G401 (cell line): ENCODE measurements around the gene PKP1. TPM values are rescaled to one million over a fixed set of nuclear protein-coding genes. Genes with fewer than 3 reads are reported as not detected.

Experiments used
- DNase-seq: peaks from one replicate; pipeline ENCODE4 v3.0.0-alpha.2; 2015; ENCODE audit warnings: low spot score
- in situ Hi-C: cut with HindIII; loops from 2 replicates; pipeline ENCODE4 v1.10.0; 2016; ENCODE audit warnings: low sequenced_read_pairs, mixed read lengths
- total RNA-seq: library from RNA; depleted of rRNA; stranded (reverse); fragments of >200 nt; shearing (Covaris generic); gene quantifications from 2 replicates; pipeline ENCODE4 v1.2.3, GENCODE V29; 2014; rRNA removed

Gene PKP1
- total RNA-seq, 1 experiment from 2014 or later, result not detected

DNA sequence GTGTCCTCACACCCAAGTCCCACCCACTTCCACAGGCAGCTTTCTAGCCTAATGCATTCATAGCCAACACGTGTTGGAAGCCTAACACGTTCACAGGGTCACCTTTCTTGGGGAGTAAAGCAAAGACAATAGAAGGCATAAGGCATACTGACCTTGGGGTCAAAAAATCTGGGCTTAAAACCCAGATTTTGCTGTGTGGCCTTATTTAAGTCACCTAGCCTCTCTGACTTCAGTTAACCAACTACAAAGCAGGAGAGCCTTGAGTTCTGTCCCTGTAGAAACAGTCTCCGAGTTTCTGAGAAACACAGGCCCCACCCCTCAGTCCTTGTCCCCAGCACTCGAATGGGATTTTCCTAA is 92.8 kb downstream of the PKP1 start:
- in situ Hi-C loops, result no loop called here

GRCh38 chr1:201376464-201377374 is 93.4 kb downstream of the PKP1 start:
- in situ Hi-C loops, result no loop called here
- peak; percentile 48 for DNase-seq

More for the DNA sequence above, 92.8 kb downstream of the PKP1 start:
- no peak for DNase-seq

DNA sequence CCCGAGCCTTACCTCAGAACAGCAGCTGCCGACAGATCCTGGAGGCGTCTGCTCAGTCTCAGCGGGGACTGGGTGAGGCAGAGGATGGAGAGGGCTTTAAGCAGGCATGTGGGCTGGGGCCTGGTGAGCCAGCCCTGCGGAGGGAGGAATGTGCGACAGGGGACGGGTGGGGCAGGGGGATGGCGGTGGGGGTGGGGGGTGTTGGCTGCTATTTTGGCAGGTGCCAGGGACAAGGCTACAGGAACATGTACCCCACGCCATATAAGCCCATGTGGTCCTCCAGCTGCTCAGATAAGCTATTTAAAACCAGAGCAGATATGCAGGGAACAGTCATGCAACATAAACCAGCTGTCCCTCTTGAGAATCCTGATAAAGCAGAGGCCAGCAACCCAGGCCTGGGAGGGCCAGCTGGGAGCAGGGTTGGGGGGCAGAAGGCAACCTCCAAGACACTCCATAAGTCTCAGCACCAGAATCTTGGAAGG is 94.3 kb downstream of the PKP1 start, which contains the start of gene TNNT2:
Gene TNNT2 (minus strand): TSS at position 70 of the 482 bp plus-strand sequence. CDS start 4,426 bp downstream, outside the sequence.
- DNase-seq, result no peak
- in situ Hi-C loops, result no loop called here

GRCh38 chr1:201378804-201379203 is 95.5 kb downstream of the PKP1 start:
- in situ Hi-C loops, result no loop called here
- no peak for DNase-seq

DNA sequence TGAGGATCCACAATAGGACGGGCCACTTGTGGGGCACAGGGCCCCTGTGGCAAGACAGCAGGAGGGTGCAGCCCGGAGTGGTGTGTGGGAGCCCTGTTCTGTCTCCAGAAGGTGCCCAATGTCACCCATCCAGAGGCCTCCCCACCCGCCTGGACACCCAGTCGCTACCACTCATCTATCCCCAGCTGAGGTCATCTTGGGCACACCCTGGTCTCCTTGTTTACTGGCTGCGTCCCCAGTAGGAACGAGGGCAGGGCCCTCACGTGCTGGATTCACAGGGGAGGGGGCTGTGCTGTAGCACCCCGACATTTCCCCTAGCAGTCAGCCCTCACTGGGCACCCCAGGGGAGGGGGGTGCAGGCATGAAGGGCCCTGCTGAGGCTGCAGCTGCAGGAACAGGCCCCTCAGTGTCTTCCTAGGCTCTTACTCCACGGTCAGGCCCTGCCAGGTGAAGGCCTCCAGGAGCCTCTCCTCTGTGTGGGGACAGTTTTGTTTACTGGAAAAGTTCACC is 96.5 kb downstream of the PKP1 start:
- DNase-seq, result no peak
- in situ Hi-C loops, result no loop called here

DNA sequence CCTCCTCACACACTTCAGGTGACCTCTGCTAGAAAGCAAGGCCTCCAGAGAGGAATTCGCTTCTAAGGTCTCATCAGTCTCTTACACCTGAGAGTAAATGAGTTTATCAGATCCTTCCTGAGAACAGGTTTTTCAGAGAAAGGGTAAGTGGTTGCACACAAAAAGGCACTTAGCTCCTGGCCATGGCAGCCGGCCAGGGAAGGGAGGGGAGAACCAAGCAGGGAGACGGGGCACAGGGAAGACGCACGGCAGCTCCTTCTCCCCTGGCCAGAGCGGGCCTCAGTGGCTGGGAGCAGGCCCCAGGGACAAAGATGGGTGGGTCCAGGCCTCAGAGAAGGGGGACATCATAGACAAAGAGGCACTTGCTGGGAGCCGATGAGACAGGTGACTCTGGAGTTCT is 97.8 kb downstream of the PKP1 start:
- in situ Hi-C loops, result no loop called here

More for the DNA sequence above, 97.8 kb downstream of the PKP1 start:
- no peak for DNase-seq

Other genes starting within 250 kb of the PKP1 start
- gene CACNA1S, start 171.1 kb upstream of the PKP1 start, total RNA-seq, result 0.06 TPM in 1 of 2 replicates, not detected in the other
- gene ASCL5, start 156.3 kb upstream of the PKP1 start, total RNA-seq, result 0.20 and 0.62 TPM in 2 replicates
- gene TMEM9, start 129.0 kb upstream of the PKP1 start, total RNA-seq, result 541 and 629 TPM in 2 replicates
- gene IGFN1, start 92.7 kb upstream of the PKP1 start, total RNA-seq, result 29.1 and 47.0 TPM in 2 replicates
- 18.3 and 22.2 TPM in 2 replicates for gene TNNT2, start 94.2 kb downstream of the PKP1 start, total RNA-seq
- 0.20 and 6.1 TPM in 2 replicates for gene LAD1, start 115.8 kb downstream of the PKP1 start, total RNA-seq
- 57.1 and 57.8 TPM in 2 replicates for gene TNNI1, start 138.2 kb downstream of the PKP1 start, total RNA-seq
- gene PHLDA3, start 185.7 kb downstream of the PKP1 start, total RNA-seq, result 400 and 462 TPM in 2 replicates
- gene CSRP1, start 223.6 kb downstream of the PKP1 start, total RNA-seq, result 176 and 198 TPM in 2 replicates